ENCODE measurements around the gene EIF4A3.

GRCh38 chr17:80114758-80115157 lies 32.2 kb downstream of the EIF4A3 start:
- TF ChIP-seq POLR2AphosphoS5 (IDR thresholded peaks at IDR 0.05; ENCODE audit: borderline replicate concordance, low read depth, low read length) (no peak), EZH2 (IDR thresholded peaks at IDR 0.05) (no peak), FOXP2 (optimal IDR thresholded peaks at IDR 0.05; ENCODE audit: control extremely low read depth, extremely low read length, insufficient read depth) (no peak)
